ENCODE results near the gene SEMA4F.

Gene SEMA4F

GRCh38 chr2:74668087-74668486 lies 14.0 kb downstream of the SEMA4F start:
- DNase-seq (ENCODE audit: low spot score), result no peak

GRCh38 chr2:74670263-74670662 lies 16.2 kb downstream of the SEMA4F start:
- DNase-seq (ENCODE audit: low spot score), result no peak

GRCh38 chr2:74671479-74671878 lies 17.4 kb downstream of the SEMA4F start:
- DNase-seq (ENCODE audit: low spot score), result no peak

DNA sequence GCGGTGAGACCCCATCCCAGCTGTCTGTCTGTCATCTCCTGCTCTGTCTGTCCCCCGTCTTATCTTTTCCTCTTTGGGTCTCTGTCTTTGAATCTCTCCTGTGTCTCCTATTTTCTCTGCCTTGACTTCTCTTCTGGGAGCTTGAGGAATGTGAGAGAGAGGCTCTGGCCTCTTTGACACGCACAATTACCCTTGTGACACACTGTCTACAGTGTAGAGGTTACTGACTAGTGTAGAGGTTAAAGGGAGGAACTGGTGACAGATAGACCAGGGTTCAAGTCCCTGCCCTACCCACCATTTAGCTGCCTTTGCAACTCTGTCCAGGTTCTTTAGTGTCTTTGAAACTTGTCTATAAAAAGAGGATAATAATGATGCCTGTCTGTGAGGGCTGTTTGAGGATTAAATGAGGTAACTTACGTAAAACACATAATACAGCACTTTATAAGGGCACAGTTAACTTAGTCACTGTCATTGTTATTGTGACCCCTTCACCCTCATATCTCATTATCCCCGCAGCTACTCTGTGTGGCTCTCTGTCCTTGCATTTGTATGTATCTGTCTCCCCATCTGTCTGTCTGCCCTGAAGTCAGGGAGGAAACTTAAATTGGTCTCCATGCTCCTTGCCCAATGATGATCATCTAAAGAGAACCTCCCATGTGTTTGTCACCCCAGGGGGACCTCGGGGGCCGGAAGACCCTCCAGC lies 19.9 kb downstream of the SEMA4F start:
- no peak for DNase-seq (ENCODE audit: low spot score)

DNA sequence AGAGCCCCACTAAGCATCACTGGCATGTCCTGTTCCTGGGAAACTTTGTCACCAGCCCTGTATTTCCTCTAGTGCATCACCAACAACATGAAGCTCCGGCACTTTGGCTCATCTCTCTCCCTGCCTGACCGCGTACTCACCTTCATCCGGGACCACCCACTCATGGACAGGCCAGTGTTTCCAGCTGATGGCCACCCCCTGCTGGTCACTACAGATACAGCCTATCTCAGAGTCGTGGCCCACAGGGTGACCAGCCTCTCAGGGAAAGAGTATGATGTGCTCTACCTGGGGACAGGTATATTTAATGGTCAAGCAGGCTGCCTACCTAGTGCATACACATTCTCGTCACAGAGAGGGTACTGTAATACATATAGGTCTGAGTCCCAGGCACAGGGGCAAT lies 21.0 kb downstream of the SEMA4F start:
- no peak for DNase-seq (ENCODE audit: low spot score)

GRCh38 chr2:74676331-74676730 lies 22.3 kb downstream of the SEMA4F start:
- no peak for DNase-seq (ENCODE audit: low spot score)

GRCh38 chr2:74679615-74680014 lies 25.6 kb downstream of the SEMA4F start:
- no peak for DNase-seq (ENCODE audit: low spot score)

GRCh38 chr2:74682501-74682900 lies 28.5 kb downstream of the SEMA4F start:
- no peak for DNase-seq (ENCODE audit: low spot score)

DNA sequence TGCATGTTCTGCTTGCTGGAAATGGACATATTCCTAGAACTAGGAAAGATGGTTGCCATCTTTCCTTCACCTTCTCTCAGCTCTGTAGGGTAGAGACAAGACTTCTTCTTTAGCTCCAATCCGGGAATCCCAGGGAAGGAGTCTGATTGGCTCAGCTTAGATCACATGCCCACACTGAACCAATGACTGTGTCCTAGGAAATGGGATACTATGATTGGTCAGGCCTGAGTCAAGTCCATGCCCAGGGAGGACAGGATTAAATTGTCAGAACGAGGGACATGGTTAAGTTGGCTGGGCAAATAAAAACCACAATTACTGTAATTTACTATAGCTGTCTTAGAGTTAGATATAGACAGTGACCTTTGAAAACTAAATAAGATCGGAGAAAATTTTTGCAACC lies 31.4 kb downstream of the SEMA4F start:
- no peak for DNase-seq (ENCODE audit: low spot score)

DNA sequence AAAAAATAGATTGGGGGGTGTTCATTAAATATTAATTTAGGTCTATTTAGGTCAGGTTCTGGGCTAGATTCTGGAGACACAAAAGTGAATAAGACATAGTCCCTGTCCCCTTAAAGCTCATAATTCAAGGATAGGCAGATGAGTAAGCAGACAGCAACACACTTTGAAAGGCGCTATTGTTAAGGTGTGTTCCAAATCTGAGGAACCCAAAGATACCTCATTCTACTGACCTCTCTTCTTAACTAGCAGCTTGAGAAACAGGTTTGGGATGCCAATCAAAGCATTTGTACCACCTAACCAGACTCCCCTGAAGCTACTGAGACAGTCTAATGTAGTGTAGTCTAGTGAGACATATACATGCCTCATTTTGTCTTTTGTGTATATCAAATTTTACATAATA lies 34.8 kb downstream of the SEMA4F start:
- DNase-seq (ENCODE audit: low spot score), result no peak

- DNase-seq (ENCODE audit: low spot score), result no peak
Measured at GRCh38 chr2:74689671-74690070, 35.6 kb downstream of the SEMA4F start.

- DNase-seq (ENCODE audit: low spot score), result no peak
Measured at GRCh38 chr2:74690571-74690970, 36.5 kb downstream of the SEMA4F start.

GRCh38 chr2:74691929-74692328 lies 37.9 kb downstream of the SEMA4F start:
- no peak for DNase-seq (ENCODE audit: low spot score)

GRCh38 chr2:74693213-74693612 lies 39.2 kb downstream of the SEMA4F start:
- DNase-seq (ENCODE audit: low spot score), result no peak

DNA sequence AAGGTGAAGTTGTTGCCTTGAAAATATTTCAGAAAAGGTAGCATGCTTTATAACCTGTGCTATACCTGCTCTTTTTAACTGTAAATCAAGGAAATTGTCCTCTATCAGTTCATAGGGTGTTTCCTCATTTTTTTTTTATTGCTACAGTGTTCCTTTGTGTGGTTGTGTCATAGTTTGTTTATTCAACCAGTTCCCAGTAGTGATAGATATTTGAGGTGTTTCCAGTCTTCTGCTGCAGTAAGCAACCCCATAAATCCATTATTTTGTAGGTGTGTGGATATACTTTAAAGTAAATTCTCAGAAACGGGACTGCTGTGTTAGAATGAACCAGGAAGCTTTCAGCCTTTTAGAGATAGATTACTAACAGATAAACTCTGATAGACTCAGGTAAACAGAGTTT lies 39.6 kb downstream of the SEMA4F start:
- DNase-seq (ENCODE audit: low spot score), result no peak

GRCh38 chr2:74694281-74694680 lies 40.2 kb downstream of the SEMA4F start:
- DNase-seq (ENCODE audit: low spot score), result no peak

GRCh38 chr2:74695663-74696062 lies 41.6 kb downstream of the SEMA4F start:
- no peak for DNase-seq (ENCODE audit: low spot score)

GRCh38 chr2:74696829-74697228 lies 42.8 kb downstream of the SEMA4F start:
- DNase-seq (ENCODE audit: low spot score), result no peak

- no peak for DNase-seq (ENCODE audit: low spot score)
Measured at GRCh38 chr2:74700643-74701372, 46.8 kb downstream of the SEMA4F start.

GRCh38 chr2:74702001-74702715 lies 48.1 kb downstream of the SEMA4F start:
- no peak for DNase-seq (ENCODE audit: low spot score)

DNA sequence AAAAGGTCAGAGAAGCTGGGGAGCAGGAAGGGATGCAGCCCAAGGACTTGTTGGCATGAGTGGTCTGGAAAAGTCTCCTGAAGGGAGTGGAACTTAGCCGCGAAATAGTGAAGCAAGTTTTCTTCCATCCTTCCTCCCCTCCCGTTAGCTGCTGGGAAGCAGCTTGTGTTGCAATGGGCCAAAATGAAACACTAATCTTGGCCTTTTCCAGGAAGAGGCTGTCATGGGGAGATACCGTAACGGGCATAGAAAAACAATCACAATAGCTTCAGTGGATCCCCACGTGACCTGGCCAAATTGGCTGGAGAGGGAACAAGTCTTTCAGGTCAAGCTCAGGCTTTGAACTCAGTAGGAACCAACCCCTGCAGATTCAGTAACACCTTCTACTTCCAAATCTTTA lies 49.3 kb downstream of the SEMA4F start:
- no peak for DNase-seq (ENCODE audit: low spot score)

- no peak for DNase-seq (ENCODE audit: low spot score)
Measured at GRCh38 chr2:74704216-74704615, 50.2 kb downstream of the SEMA4F start.

GRCh38 chr2:74706741-74707140 lies 52.7 kb downstream of the SEMA4F start:
- DNase-seq (ENCODE audit: low spot score), result no peak
